Activated naive CD8-positive, alpha-beta T cell treated with anti-CD3 and anti-CD28 coated beads, Interleukin-2, amount 10 ng/mL, durations not matched to agents 7 days and 5 days (primary cell): ENCODE results near the gene SOAT2. TPM values are rescaled to one million over a fixed set of nuclear protein-coding genes. Genes with fewer than 3 reads are reported as not detected.
A peak's percentile ranks its signal among the peaks of the same experiment; 100 is the strongest.

ENCODE experiments used
- ATAC-seq: fragments of 150-1000 bp; cut with Tn5 transposase; one replicate; pipeline ENCODE4 v1.10.0; 2021; ENCODE audit warnings: low read depth, moderate library complexity
- POLR2A ChIA-PET: fragments of 350-600 bp; sonication (Branson Sonifier 250); formaldehyde crosslinking; loops from one replicate; lab custom pipeline; 2021; ENCODE audit warnings: antibody characterized with exemption; lab: Charles Lee
- DNase-seq: peaks from one replicate; pipeline ENCODE4 v3.0.0; 2021
- H3K27ac Mint-ChIP-seq: one replicate; pipeline ENCODE4 v1.8.0; 2022; ENCODE audit warnings: mild to moderate bottlenecking, mixed read lengths
- H3K27me3 Mint-ChIP-seq: one replicate; pipeline ENCODE4 v1.8.0; 2022; ENCODE audit warnings: mild to moderate bottlenecking, moderate library complexity, mixed read lengths
- H3K36me3 Mint-ChIP-seq: one replicate; pipeline ENCODE4 v1.8.0; 2021; ENCODE audit warnings: mild to moderate bottlenecking, mixed read lengths
- H3K4me1 Mint-ChIP-seq: one replicate; pipeline ENCODE4 v1.8.0; 2021; ENCODE audit warnings: mixed read lengths
- H3K4me3 Mint-ChIP-seq: one replicate; pipeline ENCODE4 v1.8.0; 2022; ENCODE audit warnings: mild to moderate bottlenecking, moderate library complexity, mixed read lengths
- H3K9me3 Mint-ChIP-seq: one replicate; pipeline ENCODE4 v1.8.0; 2021; ENCODE audit warnings: mixed read lengths
- total RNA-seq, 2 experiments: library from RNA; stranded (reverse); gene quantifications; one replicate each; pipeline ENCODE4 v1.2.3, GENCODE V29; 2021

Gene SOAT2
- total RNA-seq, 2 experiments from 2014 or later = 9.8 to 10.4 TPM

GRCh38 chr12:53096089-53096741, 7.1 kb upstream of the SOAT2 start:
- H3K27ac Mint-ChIP-seq = peak overlapping the region; percentile 41
- no peak for ATAC-seq
- peaks cover 47% of the 10 kb centered on the region for H3K4me1 Mint-ChIP-seq
- peak overlapping the region; percentile 41 for H3K4me3 Mint-ChIP-seq
- H3K27me3 Mint-ChIP-seq = peaks cover 5% of the 10 kb centered on the region
- DNase-seq = peak; percentile 29
- H3K36me3 Mint-ChIP-seq = no peaks in the 10 kb centered on the region
- POLR2A ChIA-PET = interaction anchor here (1.7 kb wide), 1 partner anchor 30 kb away, joined by 3 read pairs; no protein-coding TSS in a partner anchor
- H3K9me3 Mint-ChIP-seq = no peaks in the 10 kb centered on the region

GRCh38 chr12:53096759-53097158, 6.5 kb upstream of the SOAT2 start:
- Mint-ChIP-seq H3K27me3 (peaks cover 2% of the 10 kb centered on the region), H3K27ac (peak overlapping the region; percentile 86), H3K4me3 (peak overlapping the region; percentile 80), H3K36me3 (no peaks in the 10 kb centered on the region), H3K9me3 (no peaks in the 10 kb centered on the region), H3K4me1 (peaks cover 50% of the 10 kb centered on the region)
- POLR2A ChIA-PET = interaction anchor here (3.2 kb wide), 1 partner anchor 17 kb away, joined by 28 read pairs; the partner anchor contains the start of gene SPRYD3
- peak; percentile 16 for DNase-seq
- ATAC-seq = no peak

GRCh38 chr12:53097207-53097563, 6.1 kb upstream of the SOAT2 start:
- H3K4me1 Mint-ChIP-seq = peaks cover 54% of the 10 kb centered on the region
- ATAC-seq (no peak), DNase-seq (peak; percentile 25)
- H3K27me3 Mint-ChIP-seq = peaks cover 2% of the 10 kb centered on the region
- H3K36me3 Mint-ChIP-seq = no peaks in the 10 kb centered on the region
- H3K9me3 Mint-ChIP-seq = no peaks in the 10 kb centered on the region
- POLR2A ChIA-PET = interaction anchor here (3.2 to 3.4 kb wide), 2 partner anchors 18 to 31 kb away, joined by 25 to 28 read pairs; partner anchors contain the start of gene SPRYD3
- H3K4me3 Mint-ChIP-seq = peak overlapping the region; percentile 80
- H3K27ac Mint-ChIP-seq = peak overlapping the region; percentile 86

- H3K4me3 Mint-ChIP-seq = peak within 1 kb of the TSS; percentile 80
- ATAC-seq = peak; percentile 62
- H3K27me3 Mint-ChIP-seq = peaks cover 2% of the 10 kb centered on the region
- POLR2A ChIA-PET = interaction anchor here (3.2 to 3.4 kb wide), 2 partner anchors 18 to 31 kb away, joined by 25 to 28 read pairs; partner anchors contain the start of gene SPRYD3
- DNase-seq = peak; percentile 78
- H3K4me1 Mint-ChIP-seq = peaks cover 58% of the 10 kb centered on the region
- no peaks in the 10 kb centered on the region for H3K9me3 Mint-ChIP-seq
- no peaks in the 10 kb centered on the region for H3K36me3 Mint-ChIP-seq
- peak within 1 kb of the TSS; percentile 92 for H3K27ac Mint-ChIP-seq
Measured at GRCh38 chr12:53097564-53098353, 5.5 kb upstream of the SOAT2 start, which contains the start of gene IGFBP6. TSS of gene IGFBP6 (plus strand) at chr12:53097667. CDS start at chr12:53097718, 51 bp downstream.

GRCh38 chr12:53098354-53098981, 4.8 kb upstream of the SOAT2 start:
- peak overlapping the region; percentile 80 for H3K4me3 Mint-ChIP-seq
- H3K36me3 Mint-ChIP-seq = no peaks in the 10 kb centered on the region
- peaks cover 2% of the 10 kb centered on the region for H3K27me3 Mint-ChIP-seq
- no peaks in the 10 kb centered on the region for H3K9me3 Mint-ChIP-seq
- peak overlapping the region; percentile 92 for H3K27ac Mint-ChIP-seq
- peaks cover 63% of the 10 kb centered on the region for H3K4me1 Mint-ChIP-seq
- DNase-seq (peak; percentile 30), ATAC-seq (no peak)
- POLR2A ChIA-PET = interaction anchor here (0.5 to 3.4 kb wide), 7 partner anchors 19 to 202 kb away, joined by 3 to 28 read pairs (median 5); partner anchors contain the start of genes EIF4B and SPRYD3

- DNase-seq = peak; percentile 91
- peak overlapping the region; percentile 92 for H3K27ac Mint-ChIP-seq
- peak overlapping the region; percentile 80 for H3K4me3 Mint-ChIP-seq
- H3K27me3 Mint-ChIP-seq = peaks cover 2% of the 10 kb centered on the region
- POLR2A ChIA-PET = interaction anchor here (0.5 to 3.4 kb wide), 7 partner anchors 20 to 201 kb away, joined by 3 to 28 read pairs (median 5); partner anchors contain the start of genes EIF4B and SPRYD3
- no peaks in the 10 kb centered on the region for H3K9me3 Mint-ChIP-seq
- peak; percentile 26 for ATAC-seq
- H3K4me1 Mint-ChIP-seq = peaks cover 62% of the 10 kb centered on the region
- peaks cover under 1% of the 10 kb centered on the region for H3K36me3 Mint-ChIP-seq
Measured at GRCh38 chr12:53099071-53099882, 4.0 kb upstream of the SOAT2 start.

GRCh38 chr12:53100466-53101151, 2.7 kb upstream of the SOAT2 start:
- H3K27ac Mint-ChIP-seq = peak overlapping the region; percentile 18
- no peaks in the 10 kb centered on the region for H3K9me3 Mint-ChIP-seq

GRCh38 chr12:53101266-53101665, 2.0 kb upstream of the SOAT2 start:
- Mint-ChIP-seq H3K4me3 (peak overlapping the region; percentile 44), H3K27ac (peak overlapping the region; percentile 70), H3K4me1 (peaks cover 66% of the 10 kb centered on the region), H3K27me3 (peaks cover 2% of the 10 kb centered on the region), H3K9me3 (no peaks in the 10 kb centered on the region), H3K36me3 (peaks cover 11% of the 10 kb centered on the region)
- ATAC-seq = no peak
- DNase-seq = no peak
- POLR2A ChIA-PET = interaction anchor here (3.1 kb wide), 1 partner anchor 22 kb away, joined by 32 read pairs; the partner anchor contains the start of gene SPRYD3

More at GRCh38 chr12:53100466-53101151, 2.7 kb upstream of the SOAT2 start:
- peaks cover 8% of the 10 kb centered on the region for H3K36me3 Mint-ChIP-seq
- peaks cover 2% of the 10 kb centered on the region for H3K27me3 Mint-ChIP-seq
- ATAC-seq (no peak), DNase-seq (no peak)
- H3K4me1 Mint-ChIP-seq = peaks cover 68% of the 10 kb centered on the region
- POLR2A ChIA-PET = interaction anchor here (3.4 kb wide), 1 partner anchor 34 kb away, joined by 25 read pairs; no protein-coding TSS in a partner anchor
- H3K4me3 Mint-ChIP-seq = no peak overlapping the region

- peak overlapping the region; percentile 41 for H3K4me3 Mint-ChIP-seq
- H3K9me3 Mint-ChIP-seq = no peaks in the 10 kb centered on the region
- peaks cover 60% of the 10 kb centered on the region for H3K4me1 Mint-ChIP-seq
- POLR2A ChIA-PET = interaction anchor here (0.7 to 3.1 kb wide), 14 partner anchors 18 to 277 kb away, joined by 3 to 32 read pairs (median 6); partner anchors contain the start of genes CSAD, EIF4B, SP1 and SPRYD3
- peaks cover 14% of the 10 kb centered on the region for H3K36me3 Mint-ChIP-seq
- no peaks in the 10 kb centered on the region for H3K27me3 Mint-ChIP-seq
- ATAC-seq (no peak), DNase-seq (no peak)
- peak overlapping the region; percentile 94 for H3K27ac Mint-ChIP-seq
Measured at GRCh38 chr12:53101931-53102781, 1.1 kb upstream of the SOAT2 start.

GRCh38 chr12:53103860-53104305, 597 bp downstream of the SOAT2 start:
- Mint-ChIP-seq H3K27ac (peak overlapping the region; percentile 94), H3K27me3 (no peaks in the 10 kb centered on the region), H3K4me3 (peak overlapping the region; percentile 69), H3K36me3 (peaks cover 16% of the 10 kb centered on the region), H3K4me1 (peaks cover 50% of the 10 kb centered on the region), H3K9me3 (no peaks in the 10 kb centered on the region)
- DNase-seq (peak; percentile 56), ATAC-seq (peak; percentile 41)
- POLR2A ChIA-PET = interaction anchor here (0.6 to 3.1 kb wide), 19 partner anchors 19 to 896 kb away, joined by 3 to 32 read pairs (median 5); partner anchors contain the start of genes CSAD, EIF4B, ESPL1 and HOXC9

- H3K27ac Mint-ChIP-seq = peak overlapping the region; percentile 65
- POLR2A ChIA-PET = no interaction called here
- H3K36me3 Mint-ChIP-seq = peaks cover 19% of the 10 kb centered on the region
- ATAC-seq = no peak
- no peak for DNase-seq
- H3K9me3 Mint-ChIP-seq = no peaks in the 10 kb centered on the region
- no peaks in the 10 kb centered on the region for H3K27me3 Mint-ChIP-seq
- peaks cover 43% of the 10 kb centered on the region for H3K4me1 Mint-ChIP-seq
- peak overlapping the region; percentile 55 for H3K4me3 Mint-ChIP-seq
Measured at GRCh38 chr12:53105256-53105655, 2.0 kb downstream of the SOAT2 start.
